AG20443 (cell line): Measurements from ENCODE around the gene SKAP2.

Experiments
- DNase-seq: peaks from one replicate; pipeline ENCODE4 v3.0.0; 2012; ENCODE audit warnings: low spot score, mixed read lengths

The SKAP2 gene

GRCh38 chr7:26864309-26865093, at the start of gene SKAP2:
TSS of gene SKAP2 (minus strand) at chr7:26864590. CDS start at chr7:26864429, 161 bp downstream.
- DNase-seq: peak; percentile 99

- no peak for DNase-seq
Observed at GRCh38 chr7:26912933-26913536, 48.6 kb upstream of the SKAP2 start.

- DNase-seq: no peak
Observed at GRCh38 chr7:26912338-26912737, 47.9 kb upstream of the SKAP2 start.

GRCh38 chr7:26910221-26910620, 45.8 kb upstream of the SKAP2 start:
- DNase-seq: peak; percentile 37

DNA sequence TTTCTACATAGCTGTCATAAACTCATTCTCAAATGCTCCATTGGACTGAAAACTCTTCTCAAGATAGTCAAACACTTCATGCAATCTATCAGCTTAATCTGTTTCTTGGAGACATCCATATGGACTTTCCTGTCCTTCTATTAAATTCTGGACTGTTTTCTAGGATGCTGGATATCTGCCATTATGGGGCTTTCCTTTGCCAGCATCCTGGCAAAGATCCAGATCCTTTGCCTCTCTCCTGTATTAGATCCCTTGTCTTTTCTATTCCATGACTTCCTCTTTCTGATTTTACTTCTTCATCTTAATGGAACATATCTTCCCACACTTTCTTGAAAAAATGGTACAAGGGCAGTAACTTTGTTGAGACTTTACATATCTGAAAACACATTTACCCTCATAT, 35.9 kb upstream of the SKAP2 start:
- DNase-seq: no peak

DNA sequence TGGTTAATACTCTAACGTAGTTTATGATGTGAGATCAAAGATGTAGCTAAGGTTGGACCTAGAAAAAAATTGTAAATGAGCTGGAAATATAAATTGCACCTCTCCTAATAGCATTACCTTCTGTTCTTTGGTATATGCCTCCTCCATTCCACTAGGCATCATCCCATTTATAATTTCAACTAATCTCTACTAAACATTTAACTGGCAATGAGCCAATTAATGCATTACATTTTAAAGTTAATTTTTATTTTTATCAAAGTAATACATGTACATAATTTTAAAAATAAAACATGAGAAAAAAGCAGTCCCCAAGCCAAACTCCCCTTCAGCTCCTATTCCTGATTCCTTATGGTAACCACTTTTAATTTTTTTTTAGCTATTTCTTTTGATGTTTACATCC, 35.1 kb upstream of the SKAP2 start:
- no peak for DNase-seq

- peak; percentile 35 for DNase-seq
Observed at GRCh38 chr7:26898891-26899290, 34.5 kb upstream of the SKAP2 start.

GRCh38 chr7:26897928-26898327, 33.5 kb upstream of the SKAP2 start:
- DNase-seq: no peak

GRCh38 chr7:26891400-26892350, 27.3 kb upstream of the SKAP2 start:
- peak; percentile 13 for DNase-seq

DNA sequence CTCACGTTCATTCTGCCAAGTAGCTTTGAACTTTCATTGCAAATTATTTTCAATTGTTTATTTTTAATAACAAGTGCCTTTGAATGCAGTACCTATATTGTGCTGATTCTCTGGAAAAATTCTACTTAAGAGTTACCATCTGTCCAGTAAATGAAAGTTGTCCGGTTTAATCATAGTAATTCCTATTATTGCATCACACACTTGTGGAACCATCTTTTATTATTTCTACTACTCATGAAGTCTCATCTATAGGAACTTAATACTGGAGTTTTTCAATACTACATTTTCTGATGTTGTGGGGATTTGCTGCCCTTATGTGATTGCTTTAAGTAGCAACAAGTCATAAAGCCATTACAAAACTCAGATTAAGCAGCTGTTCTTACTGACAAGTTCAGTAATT, 16.5 kb upstream of the SKAP2 start:
- DNase-seq: no peak

GRCh38 chr7:26879671-26880070, 15.3 kb upstream of the SKAP2 start:
- no peak for DNase-seq

DNA sequence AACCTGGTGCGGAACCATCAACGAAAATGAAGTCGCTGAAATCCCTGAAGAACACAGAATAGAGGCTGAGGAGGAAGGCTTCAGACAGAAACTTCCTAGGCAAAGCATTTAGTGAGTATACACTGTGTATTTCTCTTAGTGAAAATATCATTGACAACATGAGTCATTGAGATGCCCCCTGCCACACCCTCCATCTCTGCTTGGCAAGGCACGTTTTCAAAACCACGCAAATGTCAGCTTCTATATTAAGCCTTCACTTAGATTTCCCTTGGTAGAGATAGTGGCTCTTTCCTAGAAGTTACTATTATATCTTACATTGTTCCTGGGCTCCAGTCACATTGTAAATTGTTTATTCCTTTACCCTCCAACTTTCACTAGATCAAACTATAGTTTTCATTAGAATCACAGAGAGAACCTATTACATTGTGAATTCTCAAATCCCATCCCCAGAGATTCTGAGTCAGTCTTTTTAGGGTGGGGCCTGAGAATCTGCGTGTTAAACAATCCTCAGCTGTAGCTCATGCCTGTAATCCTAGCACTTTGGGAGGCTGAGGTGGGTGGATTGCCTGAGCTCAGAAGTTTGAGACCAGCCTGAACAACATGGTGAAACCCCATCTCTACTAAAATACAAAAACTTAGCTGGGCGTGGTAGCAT, 4.6 kb upstream of the SKAP2 start:
- DNase-seq: peak; percentile 14

GRCh38 chr7:26865094-26865388, 651 bp upstream of the SKAP2 start:
- DNase-seq: peak; percentile 79

GRCh38 chr7:26863518-26864308, 677 bp downstream of the SKAP2 start:
- DNase-seq: peak; percentile 12

DNA sequence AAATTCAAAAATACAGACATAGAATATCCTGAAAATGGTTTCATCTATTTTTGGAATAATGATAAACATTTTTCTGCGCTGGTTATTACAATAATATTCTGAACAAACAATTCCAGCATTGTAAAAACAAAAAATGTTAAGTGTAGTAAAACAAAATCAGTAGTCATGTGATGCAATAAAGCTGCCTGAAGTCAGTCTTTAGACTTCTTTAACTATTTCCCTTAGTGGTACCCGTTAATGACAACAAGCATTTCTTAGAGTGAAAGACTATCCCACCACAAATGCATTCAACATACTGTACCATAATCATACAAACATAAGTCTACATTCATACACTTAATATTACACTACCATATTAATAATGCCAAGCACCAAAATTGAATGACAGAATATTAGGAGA, 1.6 kb downstream of the SKAP2 start:
- no peak for DNase-seq

GRCh38 chr7:26861050-26861449, 3.3 kb downstream of the SKAP2 start:
- no peak for DNase-seq

- DNase-seq: no peak
Observed at GRCh38 chr7:26860361-26860760, 4.0 kb downstream of the SKAP2 start.

- DNase-seq: no peak
Observed at GRCh38 chr7:26859720-26860119, 4.7 kb downstream of the SKAP2 start.

GRCh38 chr7:26858735-26859134, 5.7 kb downstream of the SKAP2 start:
- no peak for DNase-seq

GRCh38 chr7:26858241-26858715, 6.1 kb downstream of the SKAP2 start:
- no peak for DNase-seq

DNA sequence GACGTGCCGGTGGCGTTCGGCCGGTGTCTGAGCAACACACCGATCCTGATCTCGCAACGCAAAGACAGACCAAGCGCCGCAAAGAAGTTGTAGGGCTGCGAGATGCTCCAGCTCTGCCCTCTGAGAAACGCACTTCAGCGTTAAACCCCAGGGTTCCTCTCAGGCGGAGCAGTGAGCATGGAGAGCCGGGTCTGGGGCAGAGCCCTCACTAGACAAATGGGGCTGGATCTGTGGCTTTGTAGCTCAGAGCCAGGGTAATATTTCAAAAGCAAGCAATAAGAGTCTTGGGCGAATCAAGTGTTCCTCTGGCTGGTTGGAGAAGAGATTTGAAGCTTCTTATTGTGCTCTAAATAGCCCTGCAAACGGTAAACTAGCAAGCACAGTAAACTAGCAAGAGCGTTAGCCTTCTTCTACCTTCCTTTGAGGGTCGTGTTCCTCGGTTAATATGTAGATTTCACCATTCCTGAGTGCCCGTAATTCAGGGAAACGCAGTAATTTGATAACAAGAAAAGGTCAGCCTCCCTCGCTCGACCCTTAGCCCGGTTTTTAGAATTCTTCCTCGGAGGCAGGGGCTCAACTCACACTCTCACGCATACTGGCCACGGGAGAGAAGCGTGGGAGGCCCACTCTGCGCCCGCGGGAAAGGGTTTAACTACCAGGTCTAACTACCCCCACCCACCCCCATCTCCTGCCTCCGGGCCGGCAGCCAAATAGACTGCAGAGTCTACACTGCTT, 6.7 kb downstream of the SKAP2 start:
- no peak for DNase-seq
